ENCODE data around the gene SSTR5.

Gene SSTR5

DNA sequence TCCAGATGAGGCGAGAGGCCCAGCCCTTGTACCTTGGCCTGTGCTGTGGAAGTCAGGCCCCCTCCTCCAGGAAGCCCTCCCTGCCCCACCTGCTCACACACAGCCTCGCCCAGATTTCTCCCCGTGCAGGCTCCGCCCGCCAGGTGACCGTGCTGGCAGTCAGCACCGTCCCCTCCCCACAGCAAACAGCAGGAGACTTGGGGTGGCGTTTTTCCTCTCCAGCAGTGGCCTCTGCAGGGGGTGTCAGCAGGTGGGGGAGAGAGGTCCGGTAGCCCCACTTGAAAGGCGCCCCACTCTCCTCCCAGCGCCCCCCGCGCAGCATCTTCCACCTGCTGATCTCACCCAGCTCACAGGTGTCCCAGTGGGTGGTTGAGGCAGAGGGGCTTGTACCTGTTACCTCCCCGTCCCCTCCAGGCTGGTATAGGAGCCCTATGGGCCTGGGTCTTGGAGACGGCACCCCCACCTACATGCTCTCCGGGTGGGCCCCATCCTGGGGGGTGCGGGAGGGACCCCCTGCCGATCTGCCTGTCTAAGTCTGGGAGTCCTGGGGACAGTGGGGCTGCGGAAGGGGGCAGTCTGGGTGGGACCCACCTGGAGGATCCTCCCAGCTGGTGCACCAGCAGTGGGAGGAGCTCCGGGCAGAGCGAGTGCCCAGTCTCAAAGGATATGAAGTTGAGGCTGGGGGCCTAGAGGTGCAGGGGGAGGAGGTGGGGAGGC lies 27.7 kb downstream of the SSTR5 start:
- no peak for DNase-seq (ENCODE audit: low spot score)
- TF ChIP-seq, protein P1, sequence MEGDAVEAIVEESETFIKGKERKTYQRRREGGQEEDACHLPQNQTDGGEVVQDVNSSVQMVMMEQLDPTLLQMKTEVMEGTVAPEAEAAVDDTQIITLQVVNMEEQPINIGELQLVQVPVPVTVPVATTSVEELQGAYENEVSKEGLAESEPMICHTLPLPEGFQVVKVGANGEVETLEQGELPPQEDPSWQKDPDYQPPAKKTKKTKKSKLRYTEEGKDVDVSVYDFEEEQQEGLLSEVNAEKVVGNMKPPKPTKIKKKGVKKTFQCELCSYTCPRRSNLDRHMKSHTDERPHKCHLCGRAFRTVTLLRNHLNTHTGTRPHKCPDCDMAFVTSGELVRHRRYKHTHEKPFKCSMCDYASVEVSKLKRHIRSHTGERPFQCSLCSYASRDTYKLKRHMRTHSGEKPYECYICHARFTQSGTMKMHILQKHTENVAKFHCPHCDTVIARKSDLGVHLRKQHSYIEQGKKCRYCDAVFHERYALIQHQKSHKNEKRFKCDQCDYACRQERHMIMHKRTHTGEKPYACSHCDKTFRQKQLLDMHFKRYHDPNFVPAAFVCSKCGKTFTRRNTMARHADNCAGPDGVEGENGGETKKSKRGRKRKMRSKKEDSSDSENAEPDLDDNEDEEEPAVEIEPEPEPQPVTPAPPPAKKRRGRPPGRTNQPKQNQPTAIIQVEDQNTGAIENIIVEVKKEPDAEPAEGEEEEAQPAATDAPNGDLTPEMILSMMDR (IDR thresholded peaks at IDR 0.05; ENCODE audit: extremely low read depth, missing control alignments) = no peak

DNA sequence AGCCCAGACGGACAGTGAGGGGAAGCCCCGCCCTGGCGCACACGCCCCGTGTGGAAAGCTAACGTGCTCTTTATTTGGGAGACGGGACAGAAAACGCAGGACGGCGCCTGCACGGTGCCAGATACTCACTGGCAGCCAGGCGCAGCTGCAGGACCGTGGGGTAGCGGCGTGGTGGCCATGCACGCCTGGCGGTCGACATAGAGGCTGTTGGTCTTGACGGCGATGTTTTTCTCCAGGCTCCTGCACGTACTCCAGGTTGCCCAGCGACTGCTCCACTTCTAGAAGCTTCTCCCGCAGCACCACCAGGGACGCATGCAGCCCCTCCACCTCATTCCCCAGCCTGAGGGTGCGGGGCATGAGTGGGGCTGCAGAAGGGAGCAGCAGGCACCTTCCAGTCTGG lies 28.6 kb downstream of the SSTR5 start:
- no peak for DNase-seq (ENCODE audit: low spot score)
- TF ChIP-seq, protein P1 (IDR thresholded peaks at IDR 0.05; ENCODE audit: extremely low read depth, missing control alignments) = no peak

- TF ChIP-seq, protein P1 (IDR thresholded peaks at IDR 0.05; ENCODE audit: extremely low read depth, missing control alignments) = no peak
- DNase-seq (ENCODE audit: low spot score) = no peak
Observed at GRCh38 chr16:1101573-1102332, 29.2 kb downstream of the SSTR5 start.

DNA sequence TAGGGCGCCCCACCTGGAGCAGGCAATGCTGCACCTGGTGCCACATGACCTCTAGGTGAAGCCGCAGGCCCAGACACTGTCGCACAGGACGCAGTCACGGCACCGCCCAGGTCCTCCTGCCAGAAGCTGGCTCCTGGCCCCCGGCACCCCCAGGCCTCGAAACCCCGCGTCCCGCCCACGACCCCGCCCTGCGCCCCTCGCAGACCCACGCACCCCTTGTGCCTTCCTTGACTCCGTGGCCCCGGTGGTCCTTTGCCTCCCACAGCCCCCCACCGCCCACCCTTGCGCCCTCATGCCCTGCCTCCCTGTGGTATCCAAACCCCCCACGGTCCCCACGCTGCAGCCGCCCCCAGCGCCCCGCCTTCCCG lies 29.8 kb downstream of the SSTR5 start:
- DNase-seq (ENCODE audit: low spot score) = no peak
- TF ChIP-seq, protein P1 (IDR thresholded peaks at IDR 0.05; ENCODE audit: extremely low read depth, missing control alignments) = no peak

GRCh38 chr16:1102921-1103635 lies 30.5 kb downstream of the SSTR5 start:
- TF ChIP-seq, protein P1 (IDR thresholded peaks at IDR 0.05; ENCODE audit: extremely low read depth, missing control alignments) = peak; percentile 95
- DNase-seq (ENCODE audit: low spot score) = peak; percentile 95

DNA sequence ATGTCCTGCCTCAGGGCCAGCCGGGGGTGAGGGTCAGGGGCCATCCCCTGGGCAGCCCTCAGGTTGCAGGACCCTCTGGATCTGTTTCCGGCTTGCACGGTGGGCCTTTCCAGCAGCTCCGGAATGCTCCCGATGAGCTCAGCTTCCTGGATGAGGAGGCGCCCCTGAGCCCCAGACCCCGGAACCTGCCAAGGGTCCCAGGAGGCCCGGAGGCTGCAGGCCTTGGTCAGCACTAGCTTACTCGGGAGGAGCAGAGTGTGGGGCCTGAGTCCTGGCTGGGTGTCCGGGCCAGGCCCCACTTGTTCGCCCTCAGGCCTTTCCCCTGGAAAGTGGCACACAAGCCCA lies 31.1 kb downstream of the SSTR5 start:
- TF ChIP-seq, protein P1 (IDR thresholded peaks at IDR 0.05; ENCODE audit: extremely low read depth, missing control alignments) = no peak
- no peak for DNase-seq (ENCODE audit: low spot score)
